Omental fat pad (tissue), 4 donors: ENCODE measurements around the gene GPR34. TPM values are rescaled to one million over a fixed set of nuclear protein-coding genes. Genes with fewer than 3 reads are reported as not detected.
A peak's percentile ranks its signal among the peaks of the same experiment; 100 is the strongest.
"Not testable (repeated sequence)": the region's sequence is repeated elsewhere in the genome, so short reads cannot be mapped to it uniquely, and the experiment has no call there.

ENCODE experiments used
- ATAC-seq: fragments of 150-250 bp; one replicate; pipeline ENCODE4 v1.9.1; 2016; ENCODE audit warnings: mild to moderate bottlenecking, moderate library complexity; ENCODE audit not compliant: low FRiP score
- DNase-seq: peaks from one replicate; pipeline ENCODE4 v3.0.0-alpha.2; 2019; ENCODE audit warnings: low spot score
- CTCF ChIP-seq, 3 donors: fragments of 450-650 bp; IDR thresholded peaks; one replicate each; pipeline ENCODE4 v1.5.1; 2016 to 2017; ENCODE audit warnings: antibody characterized with exemption in 3 of 3, mild to moderate bottlenecking in 3 of 3, moderate library complexity in 2 of 3
- total RNA-seq, 4 donors: library from RNA; depleted of rRNA; stranded (reverse); fragments of >200 nt; gene quantifications; one replicate each; pipeline ENCODE4 v1.1.0, GENCODE V29; 2016

Gene GPR34
- total RNA-seq = 10 to 100 TPM; 21.6 to 54.5 (median 26.1) TPM

- TF ChIP-seq CTCF (IDR thresholded peaks at IDR 0.05) = no peak
- no peak for ATAC-seq
Observed at GRCh38 chrX:41688835-41689234, at the start of gene GPR34. GPR34 (plus strand) TSS chrX:41688973; CDS start chrX:41695634, 6,661 bp downstream.

GRCh38 chrX:41646201-41646600 lies 42.6 kb upstream of the GPR34 start:
- ATAC-seq, DNase-seq: not testable (repeated sequence)

More at GRCh38 chrX:41688835-41689234, at the start of gene GPR34:
- no peak for DNase-seq

GRCh38 chrX:41653125-41653524 lies 35.6 kb upstream of the GPR34 start:
- TF ChIP-seq CTCF (IDR thresholded peaks at IDR 0.05) = no peak
- DNase-seq (no peak), ATAC-seq (no peak)

- no peak for ATAC-seq
- no peak for TF ChIP-seq CTCF (IDR thresholded peaks at IDR 0.05)
- no peak for DNase-seq
Observed at GRCh38 chrX:41655101-41655500, 33.7 kb upstream of the GPR34 start.

- ATAC-seq = no peak
- TF ChIP-seq CTCF (IDR thresholded peaks at IDR 0.05) = no peak
Observed at GRCh38 chrX:41655631-41656030, 33.1 kb upstream of the GPR34 start.

GRCh38 chrX:41661366-41662095 lies 27.2 kb upstream of the GPR34 start:
- peak; percentile 38 for ATAC-seq
- DNase-seq = no peak
- TF ChIP-seq CTCF (IDR thresholded peaks at IDR 0.05) = no peak

More at GRCh38 chrX:41655631-41656030, 33.1 kb upstream of the GPR34 start:
- DNase-seq = no peak

- ATAC-seq = no peak
- TF ChIP-seq CTCF (IDR thresholded peaks at IDR 0.05) = no peak
- DNase-seq = no peak
Observed at GRCh38 chrX:41664375-41664901, 24.3 kb upstream of the GPR34 start.
